H1 (cell line): ENCODE measurements around the gene PRSS53. TPM values are rescaled to one million over a fixed set of nuclear protein-coding genes. Genes with fewer than 3 reads are reported as not detected.
A peak's percentile ranks its signal among the peaks of the same experiment; 100 is the strongest.

Experiments
- CTCF ChIA-PET: fragments of 300-600 bp; sonication (Branson Sonifier 250); formaldehyde crosslinking; loops from one replicate; lab custom pipeline; 2021; ENCODE audit not compliant: partially characterized antibody; lab: Charles Lee
- POLR2A ChIA-PET: fragments of 300-600 bp; sonication (Branson Sonifier 250); formaldehyde crosslinking; loops from one replicate; lab custom pipeline; 2021; ENCODE audit warnings: inconsistent platforms; ENCODE audit not compliant: partially characterized antibody; lab: Charles Lee
- DNase-seq, 2 experiments: peaks; one replicate each; pipeline versions ENCODE4 v3.0.0 to v3.0.0-alpha.2; 2010 to 2022; ENCODE audit warnings: low spot score in 2 of 2, low read depth in 1 of 2, mixed read lengths in 1 of 2
- FAIRE-seq: peaks from 2 replicates; lab custom pipeline; 2011; peaks lifted over from hg19 to GRCh38; lab: Jason Lieb, UNC
- H2AFZ ChIP-seq: 2 replicates; pipeline ENCODE4 v1.8.1; 2012; ENCODE audit warnings: low read length, inconsistent platforms
- H2AK5ac ChIP-seq: 2 replicates; pipeline ENCODE4 v1.6.1; 2013; ENCODE audit warnings: low read depth, low read length
- H2BK120ac ChIP-seq: replicated peaks from 2 replicates; pipeline ENCODE3; 2013; ENCODE audit warnings: low read depth, low read length, inconsistent platforms
- H2BK12ac ChIP-seq: 2 replicates; pipeline ENCODE4 v1.6.1; 2013; ENCODE audit warnings: low read depth, low read length
- H2BK15ac ChIP-seq: 2 replicates; pipeline ENCODE4 v1.6.1; 2013; ENCODE audit warnings: low read length
- H2BK20ac ChIP-seq: 2 replicates; pipeline ENCODE4 v1.6.1; 2013; ENCODE audit warnings: low read length
- H2BK5ac ChIP-seq: 2 replicates; pipeline ENCODE4 v1.6.1; 2013; ENCODE audit warnings: low read depth, low read length
- H3K14ac ChIP-seq: 2 replicates; pipeline ENCODE4 v1.6.1; 2013; ENCODE audit warnings: inconsistent platforms; ENCODE audit not compliant: insufficient read length
- H3K18ac ChIP-seq: 2 replicates; pipeline ENCODE4 v1.6.1; 2013; ENCODE audit warnings: low read length; ENCODE audit errors: extremely low read depth
- H3K23ac ChIP-seq: 2 replicates; pipeline ENCODE4 v1.6.1; 2013; ENCODE audit warnings: inconsistent platforms; ENCODE audit not compliant: insufficient read length
- H3K23me2 ChIP-seq: 2 replicates; pipeline ENCODE4 v1.6.1; 2013; ENCODE audit warnings: low read depth, low read length
- H3K27ac ChIP-seq: 2 replicates; pipeline ENCODE4 v1.6.1; 2011; ENCODE audit warnings: low read depth, low read length, inconsistent platforms
- H3K27me3 ChIP-seq, 4 experiments: replicated peaks in 1 of 4; 1 replicate in 1 of 4; 2 replicates in 3 of 4; pipeline versions ENCODE4 v1.6.1 to v1.8.1; 2011 to 2013; ENCODE audit warnings: low read length in 3 of 4, mild to moderate bottlenecking in 3 of 4, inconsistent platforms in 2 of 4, mixed read lengths in 2 of 4, moderate library complexity in 1 of 4; ENCODE audit not compliant: control insufficient read depth in 3 of 4, insufficient read depth in 3 of 4; ENCODE audit errors: extremely low read depth in 1 of 4
- H3K36me3 ChIP-seq, 4 experiments: 2 replicates each; pipeline versions ENCODE4 v1.6.1 to v1.8.1; 2011 to 2013; ENCODE audit warnings: mild to moderate bottlenecking in 4 of 4, low read length in 3 of 4, moderate library complexity in 2 of 4, control low read depth in 1 of 4, inconsistent platforms in 1 of 4; ENCODE audit not compliant: insufficient read depth in 4 of 4, control insufficient read depth in 2 of 4
- H3K4ac ChIP-seq: replicated peaks from 2 replicates; pipeline ENCODE3; 2013; ENCODE audit warnings: low read length, low read depth, mixed read lengths, inconsistent platforms; ENCODE audit not compliant: insufficient read length
- H3K4me1 ChIP-seq, 4 experiments: replicated peaks in 1 of 4; 1 replicate in 1 of 4; 2 replicates in 3 of 4; pipeline versions ENCODE4 v1.6.1 to v1.8.1; 2011 to 2013; ENCODE audit warnings: low read length in 3 of 4, inconsistent platforms in 2 of 4, mixed read lengths in 1 of 4; ENCODE audit not compliant: insufficient read depth in 4 of 4, control insufficient read depth in 3 of 4
- H3K4me2 ChIP-seq, 2 experiments: 2 replicates each; pipeline versions ENCODE4 v1.6.1 to v1.8.1; 2011 to 2013; ENCODE audit warnings: low read depth in 2 of 2, low read length in 2 of 2, control low read depth in 1 of 2, inconsistent platforms in 1 of 2, mild to moderate bottlenecking in 1 of 2; ENCODE audit not compliant: insufficient read depth in 1 of 2
- H3K4me3 ChIP-seq, 4 experiments: fragments of 200-600, 300-600 bp in 1 of 4; sonication (generic), shearing (Covaris generic), sonication (Bioruptor Twin) in 1 of 4; 2 replicates each; pipeline versions ENCODE4 v1.5.1 to v1.8.1; 2011 to 2016; ENCODE audit warnings: low read length in 4 of 4, low read depth in 3 of 4, control low read depth in 2 of 4, inconsistent platforms in 2 of 4, mild to moderate bottlenecking in 2 of 4, mixed read lengths in 1 of 4, moderate library complexity in 1 of 4; ENCODE audit not compliant: insufficient read depth in 2 of 4; ENCODE audit errors: extremely low read depth in 1 of 4
- H3K56ac ChIP-seq: replicated peaks from 2 replicates; pipeline ENCODE3; 2013; ENCODE audit warnings: low read depth, mild to moderate bottlenecking, mixed read lengths, low read length, inconsistent platforms; ENCODE audit not compliant: insufficient read length
- H3K79me1 ChIP-seq: 2 replicates; pipeline ENCODE4 v1.6.1; 2013; ENCODE audit warnings: low read depth, low read length, control low read depth
- H3K79me2 ChIP-seq, 2 experiments: 2 replicates each; pipeline versions ENCODE4 v1.6.1 to v1.8.1; 2012 to 2013; ENCODE audit warnings: low read length in 2 of 2, mild to moderate bottlenecking in 2 of 2, inconsistent platforms in 1 of 2; ENCODE audit not compliant: insufficient read depth in 2 of 2, control insufficient read depth in 1 of 2
- H3K9ac ChIP-seq, 4 experiments: replicated peaks in 1 of 4; 1 replicate in 1 of 4; 2 replicates in 3 of 4; pipeline versions ENCODE4 v1.6.1 to v1.8.1; 2011 to 2013; ENCODE audit warnings: low read depth in 3 of 4, low read length in 3 of 4, control low read depth in 2 of 4, mild to moderate bottlenecking in 2 of 4, moderate library complexity in 2 of 4, inconsistent platforms in 1 of 4; ENCODE audit errors: extremely low read depth in 1 of 4
- H3K9me3 ChIP-seq, 2 experiments: 2 replicates each; pipeline versions ENCODE4 v1.6.1 to v1.8.1; 2012 to 2013; ENCODE audit warnings: mild to moderate bottlenecking in 2 of 2, moderate library complexity in 2 of 2, control low read depth in 1 of 2, inconsistent platforms in 1 of 2, low read depth in 1 of 2, low read length in 1 of 2, mixed read lengths in 1 of 2; ENCODE audit not compliant: insufficient read depth in 2 of 2
- H4K20me1 ChIP-seq, 2 experiments: replicated peaks in 1 of 2; 2 replicates each; pipeline versions ENCODE3 to v1.8.1; 2011 to 2013; ENCODE audit warnings: inconsistent platforms in 2 of 2, low read length in 2 of 2, mild to moderate bottlenecking in 1 of 2; ENCODE audit not compliant: insufficient read depth in 2 of 2, control insufficient read depth in 1 of 2
- H4K5ac ChIP-seq: 2 replicates; pipeline ENCODE4 v1.6.1; 2013; ENCODE audit warnings: low read length, low read depth, mixed read lengths, inconsistent platforms; ENCODE audit not compliant: insufficient read length
- H4K8ac ChIP-seq: 2 replicates; pipeline ENCODE4 v1.8.0; 2013; ENCODE audit warnings: mild to moderate bottlenecking, moderate library complexity, low read length, inconsistent platforms; ENCODE audit not compliant: insufficient read depth; ENCODE audit errors: extremely low read depth
- H4K91ac ChIP-seq: replicated peaks from 2 replicates; pipeline ENCODE3; 2013; ENCODE audit warnings: low read length, mixed read lengths, inconsistent platforms; ENCODE audit not compliant: insufficient read length
- JUND ChIP-seq: IDR thresholded peaks from 2 replicates; pipeline ENCODE4 v1.6.1; 2011; ENCODE audit warnings: mild to moderate bottlenecking, improper control_type of control experiment, low read length
- POLR2A ChIP-seq, 2 experiments: IDR thresholded peaks; 1 replicate in 1 of 2; 2 replicates in 1 of 2; pipeline ENCODE4 v1.6.1; 2011; ENCODE audit warnings: low read depth in 2 of 2, low read length in 2 of 2, mild to moderate bottlenecking in 2 of 2; ENCODE audit errors: control extremely low read depth in 1 of 2
- WGBS, 2 experiments: shearing (Covaris generic) in 1 of 2; methylation state at CpG; one replicate each; pipeline versions ENCODE4 v1.1.6 to v1.1.7; 2013 to 2015; ENCODE audit warnings: low lambda C conversion rate in 2 of 2, mixed read lengths in 2 of 2, inconsistent platforms in 1 of 2, low coverage in 1 of 2, missing lambda C conversion rate in 1 of 2; ENCODE audit not compliant: insufficient replicate concordance in 2 of 2, insufficient coverage in 1 of 2, insufficient read length in 1 of 2; ENCODE audit errors: extremely low coverage in 1 of 2, missing lambda C conversion rate in 1 of 2; 5-methylcytosine and 5-hydroxymethylcytosine counted together
- polyA plus RNA-seq, 7 experiments: library from polyadenylated mRNA; depleted of rRNA in 3 of 7; stranded (reverse) in 5 of 7; unstranded in 2 of 7; fragments of >200 nt in 5 of 7; fragments of 200-250 nt in 2 of 7; gene quantifications; 1 replicate in 5 of 7; 2 replicates in 1 of 7; 4 replicates in 1 of 7; pipeline versions ENCODE4 v1.2.1 to v1.2.3, GENCODE V29; 2011 to 2013; ENCODE audit warnings: missing spikeins in 2 of 7, mixed read lengths in 2 of 7
- total RNA-seq: library from RNA; stranded (reverse); fragmentation: NEBNext Ultra II Directional; extraction: Animal tissue kit (Norgen Biotek cat#: 25700); gene quantifications from 2 replicates; pipeline ENCODE4 v1.2.1, GENCODE V29; 2021
- TF ChIP-seq, protein P1 (sequence below): IDR thresholded peaks from 2 replicates; pipeline ENCODE4 v1.6.1; 2012; ENCODE audit warnings: inconsistent platforms

PRSS53 gene
- total and polyA plus RNA-seq, 2 of the 8 experiments (the other 6 are each of a cell fraction or from before 2014, with no cell fraction given): 1.7 to 2.6 TPM

DNA sequence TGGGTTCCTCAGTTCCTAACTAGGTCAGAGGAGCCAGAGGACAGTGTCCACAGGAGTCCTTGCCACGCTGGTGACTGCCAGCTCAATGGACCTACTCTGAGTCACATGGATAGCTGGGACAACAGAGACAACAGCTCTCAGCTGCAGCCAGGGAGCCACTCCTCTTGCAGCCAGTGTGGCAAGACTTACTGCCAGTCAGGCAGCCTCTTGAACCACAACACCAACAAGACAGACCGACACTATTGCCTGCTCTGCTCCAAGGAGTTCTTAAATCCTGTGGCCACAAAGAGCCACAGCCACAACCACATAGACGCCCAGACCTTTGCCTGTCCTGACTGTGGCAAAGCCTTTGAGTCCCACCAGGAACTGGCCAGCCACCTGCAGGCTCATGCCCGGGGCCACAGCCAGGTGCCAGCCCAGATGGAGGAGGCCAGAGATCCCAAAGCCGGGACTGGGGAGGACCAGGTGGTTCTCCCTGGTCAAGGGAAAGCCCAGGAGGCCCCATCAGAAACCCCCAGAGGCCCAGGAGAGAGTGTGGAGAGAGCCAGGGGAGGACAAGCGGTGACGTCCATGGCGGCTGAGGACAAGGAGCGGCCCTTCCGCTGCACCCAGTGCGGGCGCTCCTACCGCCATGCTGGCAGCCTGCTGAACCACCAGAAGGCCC, 7.9 kb downstream of the PRSS53 start:
- Histone ChIP-seq H3K4me2 (no peak overlapping the region), H3K56ac (no peak overlapping the region), H4K5ac (no peak overlapping the region), H3K23ac (no peak overlapping the region), H3K14ac (no peak overlapping the region), H3K4me3 (no peak overlapping the region), H3K27me3 (no peaks in the 10 kb centered on the region), H3K9me3 (no peaks in the 10 kb centered on the region), H2AFZ (no peak overlapping the region), H2BK20ac (no peak overlapping the region), H2BK120ac (no peak overlapping the region), H2BK12ac (no peak overlapping the region), H3K36me3 (peaks cover 5 to 50% (median 30%) of the 10 kb centered on the region in 4 experiments; a peak in 7 of 8 replicates), H3K23me2 (no peaks in the 10 kb centered on the region), H2BK5ac (no peak overlapping the region), H2AK5ac (no peak overlapping the region), H4K8ac (no peak overlapping the region), H3K4ac (no peak overlapping the region), H4K91ac (no peak overlapping the region), H4K20me1 (peaks cover 9 to 36% of the 10 kb centered on the region in 2 experiments), H3K79me1 (peaks cover 6% of the 10 kb centered on the region), H3K27ac (no peak overlapping the region), H3K4me1 (no peaks in the 10 kb centered on the region), H3K79me2 (peaks cover 0 to 26% of the 10 kb centered on the region in 2 experiments; a peak in 2 of 4 replicates), H3K18ac (no peak overlapping the region), H3K9ac (no peak overlapping the region), H2BK15ac (no peak overlapping the region)
- no peak for DNase-seq
- no peak for FAIRE-seq
- 95% methylated on average over 10 of the region's 13 CpGs; no CpG with 5 or more reads in 1 of the 2 experiments for WGBS, 2 experiments
- POLR2A ChIA-PET: interaction anchor here (0.7 to 4.9 kb wide), 6 partner anchors 12 to 118 kb away, joined by 3 to 26 read pairs (median 4); partner anchors contain the start of gene VKORC1
- CTCF ChIA-PET: interaction anchor here (1.6 to 2.1 kb wide), 3 partner anchors 28 to 62 kb away, joined by 3 to 8 read pairs (median 5); partner anchors contain the start of gene BCKDK
- TF ChIP-seq POLR2A (IDR thresholded peaks at IDR 0.05; ENCODE audit: control extremely low read depth in 1 of 2, low read depth in 2 of 2, low read length in 2 of 2): 0 out of 3 replicates have a peak, but pooled peaks of 1 of the 2 experiments have one; percentile 8
- TF ChIP-seq, protein P1, sequence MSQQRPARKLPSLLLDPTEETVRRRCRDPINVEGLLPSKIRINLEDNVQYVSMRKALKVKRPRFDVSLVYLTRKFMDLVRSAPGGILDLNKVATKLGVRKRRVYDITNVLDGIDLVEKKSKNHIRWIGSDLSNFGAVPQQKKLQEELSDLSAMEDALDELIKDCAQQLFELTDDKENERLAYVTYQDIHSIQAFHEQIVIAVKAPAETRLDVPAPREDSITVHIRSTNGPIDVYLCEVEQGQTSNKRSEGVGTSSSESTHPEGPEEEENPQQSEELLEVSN: no peak
- no peak for TF ChIP-seq JUND
